HL-60 (cell line): ENCODE measurements around the gene VCAN.

Source experiments
- DNase-seq, 2 experiments: peaks; one replicate each; pipeline ENCODE4 v3.0.0-alpha.2; 2010 to 2020; ENCODE audit warnings: low read depth in 1 of 2, low spot score in 1 of 2
- H3K27ac ChIP-seq: fragments of 250-450 bp; sonication (Bioruptor Pico); replicated peaks from 2 replicates; pipeline ENCODE4 v1.5.1; 2020; ENCODE audit warnings: mild to moderate bottlenecking, moderate library complexity
- H3K27me3 ChIP-seq: fragments of 250-450 bp; sonication (Bioruptor Pico); 2 replicates; pipeline ENCODE4 v1.5.1; 2021; ENCODE audit warnings: mild to moderate bottlenecking, moderate library complexity; ENCODE audit not compliant: insufficient read depth, poor library complexity, severe bottlenecking
- H3K4me3 ChIP-seq: replicated peaks from 2 replicates; pipeline ENCODE4 v1.5.1; 2011; ENCODE audit warnings: mild to moderate bottlenecking, control low read depth, low read length; ENCODE audit not compliant: insufficient read depth
- CTCF ChIP-seq: IDR thresholded peaks from one replicate; pipeline ENCODE4 v1.5.1; 2011; ENCODE audit warnings: low read length, control low read depth, inconsistent platforms; ENCODE audit not compliant: insufficient read depth
- GABPA ChIP-seq: IDR thresholded peaks from 2 replicates; pipeline ENCODE4 v1.6.1; 2012; ENCODE audit warnings: low read depth
- POLR2AphosphoS5 ChIP-seq: IDR thresholded peaks from 2 replicates; pipeline ENCODE4 v1.6.1; 2012; ENCODE audit warnings: low read depth
- REST ChIP-seq: IDR thresholded peaks from 2 replicates; pipeline ENCODE4 v1.6.1; 2012; ENCODE audit warnings: low read depth; ENCODE audit not compliant: insufficient replicate concordance
- SPI1 ChIP-seq: IDR thresholded peaks from 2 replicates; pipeline ENCODE4 v1.6.1; 2012; ENCODE audit warnings: low read depth, mild to moderate bottlenecking, borderline replicate concordance

Gene VCAN

DNA sequence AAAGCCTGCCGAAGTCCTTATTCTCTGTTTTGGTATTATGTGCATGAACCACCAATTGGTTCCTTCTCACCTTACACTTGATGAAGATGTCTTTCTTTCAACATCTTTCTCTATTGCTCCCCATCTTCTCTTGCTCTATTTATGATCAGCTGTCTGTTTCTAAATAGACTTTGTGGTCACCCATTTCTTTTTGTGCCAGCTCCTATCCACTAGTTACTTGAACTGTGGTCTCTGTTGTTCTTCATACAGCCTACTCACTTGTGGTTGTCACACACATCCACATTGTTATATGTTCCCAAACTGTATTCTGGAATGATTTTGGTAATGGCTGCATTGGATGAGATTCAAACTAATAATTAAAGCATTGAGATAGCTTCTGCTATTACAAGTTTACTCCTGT lies 11.4 kb downstream of the VCAN start:
- DNase-seq, result no peak
- TF ChIP-seq GABPA (no peak), SPI1 (no peak), CTCF (no peak), POLR2AphosphoS5 (no peak), REST (no peak)
- Histone ChIP-seq H3K27ac (no peak overlapping the region), H3K27me3 (no peaks in the 10 kb centered on the region), H3K4me3 (no peak overlapping the region)

GRCh38 chr5:83484294-83484693 lies 12.8 kb downstream of the VCAN start:
- no peak for TF ChIP-seq GABPA
- TF ChIP-seq SPI1, result no peak
- no peak for TF ChIP-seq CTCF
- TF ChIP-seq POLR2AphosphoS5, result no peak
- no peak for TF ChIP-seq REST
- H3K27ac ChIP-seq, result no peak overlapping the region

DNA sequence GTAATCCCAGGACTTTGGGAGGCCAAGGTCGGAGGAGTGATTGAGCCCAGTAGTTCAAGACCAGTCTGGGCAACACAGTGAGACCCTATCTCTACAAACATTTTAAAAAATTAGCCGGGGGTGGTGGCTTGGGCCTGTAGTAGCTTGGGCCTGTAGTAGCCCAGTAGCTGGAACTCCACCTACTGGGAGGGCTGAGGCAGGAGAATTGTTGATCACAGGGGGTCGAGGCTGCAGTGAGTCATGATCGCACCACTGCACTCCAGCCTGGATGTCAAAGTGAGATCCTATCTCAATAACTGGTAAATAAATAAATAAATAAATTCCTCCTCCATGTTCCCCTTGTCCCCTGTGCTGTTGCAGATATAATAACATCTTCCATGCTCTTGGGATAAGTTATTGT lies 14.3 kb downstream of the VCAN start:
- H3K27ac ChIP-seq, result no peak overlapping the region
- H3K4me3 ChIP-seq, result no peak overlapping the region
- H3K27me3 ChIP-seq, result no peaks in the 10 kb centered on the region
- no peak for TF ChIP-seq CTCF
- TF ChIP-seq REST, result no peak
- TF ChIP-seq SPI1, result no peak
- no peak for TF ChIP-seq POLR2AphosphoS5
- TF ChIP-seq GABPA, result no peak
- DNase-seq, result no peak

More at GRCh38 chr5:83484294-83484693, 12.8 kb downstream of the VCAN start:
- DNase-seq, result no peak
- no peaks in the 10 kb centered on the region for H3K27me3 ChIP-seq
- no peak overlapping the region for H3K4me3 ChIP-seq
